Measurements from ENCODE around the gene ARHGAP36. TPM values are rescaled to one million over a fixed set of nuclear protein-coding genes. Genes with fewer than 3 reads are reported as not detected.
A peak's percentile ranks its signal among the peaks of the same experiment; 100 is the strongest.

Gene ARHGAP36
- total and polyA plus RNA-seq, 4 experiments from 2014 or later: not detected

DNA sequence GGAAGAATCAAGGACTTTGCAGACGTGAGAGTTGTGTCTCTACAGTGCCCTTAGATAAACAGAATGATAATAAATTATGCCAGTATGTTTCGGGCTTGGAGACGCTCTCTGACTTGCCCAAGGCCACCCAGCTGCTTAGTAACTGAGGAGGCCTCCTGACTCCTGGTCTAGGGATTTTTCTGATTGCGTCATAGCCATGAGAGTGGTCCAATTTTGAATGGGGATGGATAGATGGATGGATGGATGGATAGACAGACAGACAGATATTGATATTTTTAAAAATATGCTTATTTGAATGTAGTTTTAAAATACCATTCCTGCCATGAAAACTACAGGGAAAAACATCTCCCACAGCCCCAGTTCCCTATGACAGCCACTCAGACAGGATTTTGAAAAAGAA, 15.5 kb downstream of the ARHGAP36 start:
- ChIA-PET CTCF (ENCODE audit: partially characterized antibody) (no interaction called here), POLR2A (ENCODE audit: partially characterized antibody) (no interaction called here)
- no peaks in the 10 kb centered on the region for H3K36me3 ChIP-seq (ENCODE audit: insufficient read depth, low read length)
- no peak overlapping the region for H3K27ac Mint-ChIP-seq
- no peaks in the 10 kb centered on the region for H3K9me3 ChIP-seq (ENCODE audit: control insufficient read depth in 1 of 2, low read length in 2 of 2)
- H3K27ac ChIP-seq (ENCODE audit: low read depth, low read length): no peak overlapping the region
- H3K4me3 Mint-ChIP-seq: no peak overlapping the region
- peaks cover 0 to 6% (median 0%) of the 10 kb centered on the region in 4 donors for H3K4me1 Mint-ChIP-seq
- no peaks in the 10 kb centered on the region for H3K36me3 Mint-ChIP-seq
- H3K9me3 Mint-ChIP-seq: peaks cover 0 to 1% (median 0%) of the 10 kb centered on the region in 8 donors
- H3K4me3 ChIP-seq (ENCODE audit: low read length in 2 of 2): no peak overlapping the region
- intact Hi-C loops (cut with micrococcal nuclease): no loop called here
- H3K27me3 Mint-ChIP-seq: peaks cover 15 to 21% of the 10 kb centered on the region in 2 donors
- no peaks in the 10 kb centered on the region for H3K27me3 ChIP-seq (ENCODE audit: insufficient read depth, low read length)
- no peaks in the 10 kb centered on the region for H3K4me1 ChIP-seq (ENCODE audit: insufficient read depth, low read length)
- DNase-seq: no peak

DNA sequence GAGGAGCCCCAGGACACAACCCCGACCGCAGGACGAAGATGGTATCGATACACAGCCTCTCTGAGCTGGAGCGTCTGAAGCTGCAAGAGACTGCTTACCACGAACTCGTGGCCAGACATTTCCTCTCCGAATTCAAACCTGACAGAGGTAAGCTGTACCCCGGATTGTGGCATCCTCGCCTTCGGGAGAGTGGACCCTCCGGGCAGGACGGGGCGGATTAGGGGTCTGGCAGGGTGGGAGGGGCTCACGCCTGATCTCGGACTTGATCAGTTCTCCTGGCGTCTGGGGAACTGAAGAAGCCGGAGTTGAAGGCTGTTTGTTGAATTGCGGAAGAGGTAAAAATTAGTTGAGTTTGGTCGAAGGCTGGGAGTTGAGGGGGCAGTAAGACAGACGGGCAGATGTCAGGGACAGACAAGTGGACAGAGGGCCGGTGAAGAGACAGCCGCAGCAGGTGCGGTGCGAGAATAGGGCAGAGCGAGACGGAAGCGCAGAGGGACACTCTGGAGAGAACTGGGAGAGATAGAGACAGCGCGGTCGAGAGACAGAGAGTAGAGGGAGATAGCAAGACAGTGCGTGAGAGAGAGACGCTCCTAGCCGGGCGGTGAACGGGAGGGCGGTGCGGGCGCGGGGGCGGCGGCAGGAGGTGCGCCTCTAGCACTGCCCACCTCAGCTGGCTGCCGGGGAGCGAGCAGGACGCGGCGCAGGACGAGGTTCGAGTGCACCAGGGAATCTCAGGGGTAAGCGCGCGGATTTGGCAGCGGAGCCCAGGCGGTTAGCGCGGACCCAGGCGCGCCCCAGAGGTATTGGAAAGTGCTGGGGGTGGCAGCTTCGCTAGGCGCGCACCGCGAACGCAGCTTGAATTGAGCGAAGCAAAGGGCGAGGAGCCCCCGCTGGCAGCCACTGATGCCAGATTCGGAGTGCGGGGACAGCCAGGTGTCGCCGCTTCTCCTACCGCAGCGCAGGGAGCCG, 23.9 kb downstream of the ARHGAP36 start:
- CTCF ChIA-PET (ENCODE audit: partially characterized antibody): no interaction called here
- no peak overlapping the region for H3K4me3 ChIP-seq (ENCODE audit: low read length in 2 of 2)
- Mint-ChIP-seq H3K27me3 (peaks cover 23 to 26% of the 10 kb centered on the region in 2 donors), H3K36me3 (no peaks in the 10 kb centered on the region), H3K4me3 (no peak overlapping the region), H3K4me1 (peaks cover 0 to 4% (median 2%) of the 10 kb centered on the region in 4 donors), H3K27ac (no peak overlapping the region), H3K9me3 (peaks cover 0 to 5% (median 0%) of the 10 kb centered on the region in 8 donors)
- no peaks in the 10 kb centered on the region for H3K36me3 ChIP-seq (ENCODE audit: insufficient read depth, low read length)
- POLR2A ChIA-PET (ENCODE audit: partially characterized antibody): no interaction called here
- no peaks in the 10 kb centered on the region for H3K9me3 ChIP-seq (ENCODE audit: control insufficient read depth in 1 of 2, low read length in 2 of 2)
- H3K4me1 ChIP-seq (ENCODE audit: insufficient read depth, low read length): no peaks in the 10 kb centered on the region
- H3K27ac ChIP-seq (ENCODE audit: low read depth, low read length): no peak overlapping the region
- H3K27me3 ChIP-seq (ENCODE audit: insufficient read depth, low read length): no peaks in the 10 kb centered on the region
- intact Hi-C loops (cut with micrococcal nuclease): no loop called here
- no peak for DNase-seq

GRCh38 chrX:131083510-131084142, 25.5 kb downstream of the ARHGAP36 start:
- Histone ChIP-seq H3K36me3 (ENCODE audit: insufficient read depth, low read length) (no peaks in the 10 kb centered on the region), H3K27me3 (ENCODE audit: insufficient read depth, low read length) (no peaks in the 10 kb centered on the region), H3K4me1 (ENCODE audit: insufficient read depth, low read length) (no peaks in the 10 kb centered on the region), H3K9me3 (ENCODE audit: control insufficient read depth in 1 of 2, low read length in 2 of 2) (no peaks in the 10 kb centered on the region), H3K27ac (ENCODE audit: low read depth, low read length) (no peak overlapping the region), H3K4me3 (ENCODE audit: low read length in 2 of 2) (no peak overlapping the region)
- ChIA-PET POLR2A (ENCODE audit: partially characterized antibody) (no interaction called here), CTCF (ENCODE audit: partially characterized antibody) (no interaction called here)
- intact Hi-C loops (cut with micrococcal nuclease): no loop called here
- H3K27ac Mint-ChIP-seq: no peak overlapping the region
- no peak for DNase-seq
- peaks cover 0 to 5% (median 0%) of the 10 kb centered on the region in 8 donors for H3K9me3 Mint-ChIP-seq
- H3K36me3 Mint-ChIP-seq: no peaks in the 10 kb centered on the region
- no peak overlapping the region for H3K4me3 Mint-ChIP-seq
- H3K4me1 Mint-ChIP-seq: peaks cover 0 to 4% (median 2%) of the 10 kb centered on the region in 4 donors
- H3K27me3 Mint-ChIP-seq: peaks cover 23 to 26% of the 10 kb centered on the region in 2 donors

DNA sequence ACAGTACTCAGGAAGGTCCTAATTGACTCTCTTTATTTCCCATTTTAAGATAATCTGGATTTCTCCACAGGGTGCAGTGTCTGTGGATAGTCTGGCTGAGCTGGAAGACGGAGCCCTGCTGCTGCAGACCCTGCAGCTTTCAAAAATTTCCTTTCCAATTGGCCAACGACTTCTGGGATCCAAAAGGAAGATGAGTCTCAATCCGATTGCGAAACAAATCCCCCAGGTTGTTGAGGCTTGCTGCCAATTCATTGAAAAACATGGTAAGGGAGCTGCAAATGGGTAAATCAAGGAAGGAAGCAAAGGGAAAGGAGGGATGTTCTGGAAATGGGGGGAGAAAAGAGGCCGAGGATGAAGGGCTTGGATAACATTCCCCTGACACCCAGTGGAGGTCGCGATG, 26.0 kb downstream of the ARHGAP36 start:
- Histone ChIP-seq H3K27me3 (ENCODE audit: insufficient read depth, low read length) (no peaks in the 10 kb centered on the region), H3K4me1 (ENCODE audit: insufficient read depth, low read length) (no peaks in the 10 kb centered on the region), H3K4me3 (ENCODE audit: low read length in 2 of 2) (no peak overlapping the region), H3K36me3 (ENCODE audit: insufficient read depth, low read length) (no peaks in the 10 kb centered on the region), H3K27ac (ENCODE audit: low read depth, low read length) (no peak overlapping the region), H3K9me3 (ENCODE audit: control insufficient read depth in 1 of 2, low read length in 2 of 2) (no peaks in the 10 kb centered on the region)
- no peak for DNase-seq
- no peak overlapping the region for H3K27ac Mint-ChIP-seq
- CTCF ChIA-PET (ENCODE audit: partially characterized antibody): no interaction called here
- H3K36me3 Mint-ChIP-seq: no peaks in the 10 kb centered on the region
- H3K4me3 Mint-ChIP-seq: no peak overlapping the region
- peaks cover 21 to 26% of the 10 kb centered on the region in 2 donors for H3K27me3 Mint-ChIP-seq
- H3K4me1 Mint-ChIP-seq: peaks cover 0 to 4% (median 2%) of the 10 kb centered on the region in 4 donors
- intact Hi-C loops (cut with micrococcal nuclease): no loop called here
- H3K9me3 Mint-ChIP-seq: peaks cover 0 to 5% (median 0%) of the 10 kb centered on the region in 8 donors
- POLR2A ChIA-PET (ENCODE audit: partially characterized antibody): no interaction called here

- H3K9me3 ChIP-seq (ENCODE audit: control insufficient read depth in 1 of 2, low read length in 2 of 2): no peaks in the 10 kb centered on the region
- no peak overlapping the region for H3K4me3 Mint-ChIP-seq
- intact Hi-C loops (cut with micrococcal nuclease): no loop called here
- no peak for DNase-seq
- no peak overlapping the region for H3K4me3 ChIP-seq (ENCODE audit: low read length in 2 of 2)
- no peaks in the 10 kb centered on the region for H3K27me3 ChIP-seq (ENCODE audit: insufficient read depth, low read length)
- no peaks in the 10 kb centered on the region for H3K4me1 Mint-ChIP-seq
- H3K4me1 ChIP-seq (ENCODE audit: insufficient read depth, low read length): no peaks in the 10 kb centered on the region
- POLR2A ChIA-PET (ENCODE audit: partially characterized antibody): no interaction called here
- CTCF ChIA-PET (ENCODE audit: partially characterized antibody): no interaction called here
- peaks cover 0 to 2% (median 0%) of the 10 kb centered on the region in 8 donors for H3K9me3 Mint-ChIP-seq
- no peak overlapping the region for H3K27ac ChIP-seq (ENCODE audit: low read depth, low read length)
- H3K27ac Mint-ChIP-seq: no peak overlapping the region
- H3K27me3 Mint-ChIP-seq: peaks cover 0 to 2% of the 10 kb centered on the region in 2 donors
- no peaks in the 10 kb centered on the region for H3K36me3 ChIP-seq (ENCODE audit: insufficient read depth, low read length)
- H3K36me3 Mint-ChIP-seq: no peaks in the 10 kb centered on the region
These were observed 78.6 kb downstream of the ARHGAP36 start for GRCh38 chrX:131136776-131137175.

DNA sequence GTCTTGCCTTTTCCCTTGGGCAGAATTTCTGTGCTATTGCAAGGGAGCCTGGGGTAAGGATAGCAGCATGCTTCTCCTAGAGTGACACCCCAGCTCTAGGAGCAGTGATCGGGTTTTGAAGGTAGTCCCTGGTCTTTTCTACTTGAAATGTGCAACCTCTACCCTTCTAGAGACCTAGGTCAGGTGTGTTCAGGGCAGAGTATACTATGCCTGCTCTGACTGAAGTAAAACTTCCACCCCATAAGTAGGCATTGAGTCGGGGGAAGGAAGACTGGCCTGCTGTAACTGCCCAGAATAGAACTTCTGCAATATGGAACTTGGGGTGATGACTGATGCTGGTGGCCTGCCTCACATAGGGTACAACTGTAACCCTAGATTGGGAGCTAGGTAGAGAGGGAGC, 80.9 kb downstream of the ARHGAP36 start:
- H3K27ac Mint-ChIP-seq: peak overlapping the region in 1 of 7 donors; percentile 29
- H3K36me3 Mint-ChIP-seq: no peaks in the 10 kb centered on the region
- no peak for DNase-seq
- intact Hi-C loops (cut with micrococcal nuclease): no loop called here
- Histone ChIP-seq H3K27ac (ENCODE audit: low read depth, low read length) (no peak overlapping the region), H3K27me3 (ENCODE audit: insufficient read depth, low read length) (no peaks in the 10 kb centered on the region), H3K4me1 (ENCODE audit: insufficient read depth, low read length) (no peaks in the 10 kb centered on the region), H3K36me3 (ENCODE audit: insufficient read depth, low read length) (no peaks in the 10 kb centered on the region), H3K9me3 (ENCODE audit: control insufficient read depth in 1 of 2, low read length in 2 of 2) (no peaks in the 10 kb centered on the region), H3K4me3 (ENCODE audit: low read length in 2 of 2) (no peak overlapping the region)
- POLR2A ChIA-PET (ENCODE audit: partially characterized antibody): no interaction called here
- H3K4me3 Mint-ChIP-seq: no peak overlapping the region
- H3K27me3 Mint-ChIP-seq: no peaks in the 10 kb centered on the region
- peaks cover 0 to 2% (median 0%) of the 10 kb centered on the region in 8 donors for H3K9me3 Mint-ChIP-seq
- no peaks in the 10 kb centered on the region for H3K4me1 Mint-ChIP-seq
- CTCF ChIA-PET (ENCODE audit: partially characterized antibody): no interaction called here

Measured in CD4-positive, alpha-beta memory T cell (primary cell).